HL-60 (cell line): ENCODE measurements around the gene FBXO24.

Experiments used
- CTCF ChIP-seq: IDR thresholded peaks from one replicate; pipeline ENCODE4 v1.5.1; 2011; ENCODE audit warnings: low read length, control low read depth, inconsistent platforms; ENCODE audit not compliant: insufficient read depth
- POLR2AphosphoS5 ChIP-seq: IDR thresholded peaks from 2 replicates; pipeline ENCODE4 v1.6.1; 2012; ENCODE audit warnings: low read depth
- REST ChIP-seq: IDR thresholded peaks from 2 replicates; pipeline ENCODE4 v1.6.1; 2012; ENCODE audit warnings: low read depth; ENCODE audit not compliant: insufficient replicate concordance

- TF ChIP-seq CTCF (no peak), REST (no peak), POLR2AphosphoS5 (no peak)
Measured at GRCh38 chr7:100562195-100563099, 23.7 kb upstream of the FBXO24 start.
